ENCODE measurements around the gene KLHL29. TPM values are rescaled to one million over a fixed set of nuclear protein-coding genes. Genes with fewer than 3 reads are reported as not detected.

The KLHL29 gene
- total RNA-seq, 1 donor from 2014 or later: 5.0 TPM

- DNase-seq (ENCODE audit: low read depth) (no peak), FAIRE-seq (peak; percentile 83)
- H3K27me3 ChIP-seq (ENCODE audit: control insufficient read depth, insufficient read depth, low read length): no peaks in the 10 kb centered on the region
- H3K4me3 ChIP-seq (ENCODE audit: low read depth, low read length): no peak overlapping the region
- no peaks in the 10 kb centered on the region for H3K36me3 ChIP-seq (ENCODE audit: control insufficient read depth, insufficient read depth, low read length)
- no peak for TF ChIP-seq CTCF (IDR thresholded peaks at IDR 0.05; ENCODE audit: insufficient read depth, low read length, severe bottlenecking)
These were observed 25.6 kb downstream of the KLHL29 start for GRCh38 chr2:23410596-23410995.

GRCh38 chr2:23411752-23412431 lies 26.9 kb downstream of the KLHL29 start:
- Histone ChIP-seq H3K27me3 (ENCODE audit: control insufficient read depth, insufficient read depth, low read length) (no peaks in the 10 kb centered on the region), H3K4me3 (ENCODE audit: low read depth, low read length) (no peak overlapping the region), H3K36me3 (ENCODE audit: control insufficient read depth, insufficient read depth, low read length) (no peaks in the 10 kb centered on the region)
- TF ChIP-seq CTCF (IDR thresholded peaks at IDR 0.05; ENCODE audit: insufficient read depth, low read length, severe bottlenecking): no peak
- DNase-seq (ENCODE audit: low read depth) (peak; percentile 97), FAIRE-seq (peak; percentile 62)

- Histone ChIP-seq H3K4me3 (ENCODE audit: low read depth, low read length) (no peak overlapping the region), H3K36me3 (ENCODE audit: control insufficient read depth, insufficient read depth, low read length) (no peaks in the 10 kb centered on the region), H3K27me3 (ENCODE audit: control insufficient read depth, insufficient read depth, low read length) (no peaks in the 10 kb centered on the region)
- TF ChIP-seq CTCF (IDR thresholded peaks at IDR 0.05; ENCODE audit: insufficient read depth, low read length, severe bottlenecking): no peak
- DNase-seq (ENCODE audit: low read depth) (peak; percentile 64), FAIRE-seq (peak; percentile 40)
These were observed 27.7 kb downstream of the KLHL29 start for GRCh38 chr2:23412556-23413155.

GRCh38 chr2:23413641-23414040 lies 28.7 kb downstream of the KLHL29 start:
- no peak for FAIRE-seq

GRCh38 chr2:23414106-23414505 lies 29.1 kb downstream of the KLHL29 start:
- no peak overlapping the region for H3K4me3 ChIP-seq (ENCODE audit: low read depth, low read length)
- DNase-seq (ENCODE audit: low read depth) (no peak), FAIRE-seq (no peak)
- no peaks in the 10 kb centered on the region for H3K27me3 ChIP-seq (ENCODE audit: control insufficient read depth, insufficient read depth, low read length)
- H3K36me3 ChIP-seq (ENCODE audit: control insufficient read depth, insufficient read depth, low read length): no peaks in the 10 kb centered on the region
- no peak for TF ChIP-seq CTCF (IDR thresholded peaks at IDR 0.05; ENCODE audit: insufficient read depth, low read length, severe bottlenecking)

More at GRCh38 chr2:23413641-23414040, 28.7 kb downstream of the KLHL29 start:
- TF ChIP-seq CTCF (IDR thresholded peaks at IDR 0.05; ENCODE audit: insufficient read depth, low read length, severe bottlenecking): no peak
- H3K27me3 ChIP-seq (ENCODE audit: control insufficient read depth, insufficient read depth, low read length): no peaks in the 10 kb centered on the region
- no peak overlapping the region for H3K4me3 ChIP-seq (ENCODE audit: low read depth, low read length)
- DNase-seq (ENCODE audit: low read depth): no peak
- no peaks in the 10 kb centered on the region for H3K36me3 ChIP-seq (ENCODE audit: control insufficient read depth, insufficient read depth, low read length)
